ENCODE data around the gene ALG8. TPM values are rescaled to one million over a fixed set of nuclear protein-coding genes. Genes with fewer than 3 reads are reported as not detected.

ALG8 gene
- polyA plus RNA-seq, 1 donor (not counting 4 experiments of a cell fraction or from before 2014, with no cell fraction given) = 71.8 TPM

GRCh38 chr11:78083021-78083420 lies 56.4 kb downstream of the ALG8 start:
- dilution Hi-C loops (cut with MboI; ENCODE audit: extremely low pct_ligation_motif_present, low sequenced_read_pairs) = no loop called here

GRCh38 chr11:78082146-78082545 lies 57.3 kb downstream of the ALG8 start:
- Histone ChIP-seq H3K27ac (ENCODE audit: control insufficient read depth, insufficient read depth, low read length) (no peak overlapping the region), H3K36me3 (ENCODE audit: control insufficient read depth in 2 of 2, extremely low read depth in 1 of 2, insufficient read depth in 2 of 2, low read length in 2 of 2) (peaks cover 0 to 5% of the 10 kb centered on the region in 2 experiments), H3K4me1 (ENCODE audit: control insufficient read depth, extremely low read depth, insufficient read depth, low read length) (peaks cover 14% of the 10 kb centered on the region), H3K4me2 (ENCODE audit: control insufficient read depth, extremely low read depth, insufficient read depth, low read depth, low read length) (no peak overlapping the region), H2AFZ (ENCODE audit: control insufficient read depth, low read length) (no peak overlapping the region), H3K9ac (ENCODE audit: control insufficient read depth, extremely low read depth, insufficient read depth, low read length) (no peak overlapping the region), H3K4me3 (ENCODE audit: control insufficient read depth in 2 of 3, extremely low read depth in 1 of 3, insufficient read depth in 2 of 3, low read depth in 1 of 3, low read length in 3 of 3) (no peak overlapping the region), H3K9me3 (ENCODE audit: control insufficient read depth, low read depth, low read length) (no peaks in the 10 kb centered on the region), H4K20me1 (ENCODE audit: control insufficient read depth, extremely low read depth, insufficient read depth, low read length) (no peaks in the 10 kb centered on the region), H3K9me1 (ENCODE audit: control insufficient read depth, extremely low read depth, insufficient read depth, low read length) (peaks cover 2% of the 10 kb centered on the region), H3K27me3 (ENCODE audit: control insufficient read depth, extremely low read depth, insufficient read depth, low read length) (no peaks in the 10 kb centered on the region), H3K79me2 (ENCODE audit: control insufficient read depth, insufficient read depth, low read length) (peaks cover 26% of the 10 kb centered on the region)
- no peak for FAIRE-seq
- dilution Hi-C loops (cut with MboI; ENCODE audit: extremely low pct_ligation_motif_present, low sequenced_read_pairs) = no loop called here
- no peak for DNase-seq (ENCODE audit: low read depth, low spot score)
- TF ChIP-seq CTCF (optimal IDR thresholded peaks at IDR 0.05 in 1 of 3, IDR thresholded peaks at IDR 0.05 in 1 of 3, conservative IDR thresholded peaks at IDR 0.05 in 1 of 3; ENCODE audit: extremely low read depth in 1 of 3, insufficient read depth in 2 of 3, low read length in 3 of 3) (no peak), EZH2 (IDR thresholded peaks at IDR 0.05; ENCODE audit: low read length) (no peak)

More at GRCh38 chr11:78083021-78083420, 56.4 kb downstream of the ALG8 start:
- Histone ChIP-seq H3K9ac (ENCODE audit: control insufficient read depth, extremely low read depth, insufficient read depth, low read length) (no peak overlapping the region), H3K27me3 (ENCODE audit: control insufficient read depth, extremely low read depth, insufficient read depth, low read length) (no peaks in the 10 kb centered on the region), H3K9me3 (ENCODE audit: control insufficient read depth, low read depth, low read length) (no peaks in the 10 kb centered on the region), H3K79me2 (ENCODE audit: control insufficient read depth, insufficient read depth, low read length) (peaks cover 17% of the 10 kb centered on the region), H3K36me3 (ENCODE audit: control insufficient read depth in 2 of 2, extremely low read depth in 1 of 2, insufficient read depth in 2 of 2, low read length in 2 of 2) (peaks cover 0 to 1% of the 10 kb centered on the region in 2 experiments), H2AFZ (ENCODE audit: control insufficient read depth, low read length) (no peak overlapping the region), H3K4me3 (ENCODE audit: control insufficient read depth in 2 of 3, extremely low read depth in 1 of 3, insufficient read depth in 2 of 3, low read depth in 1 of 3, low read length in 3 of 3) (no peak overlapping the region), H3K9me1 (ENCODE audit: control insufficient read depth, extremely low read depth, insufficient read depth, low read length) (peaks cover under 1% of the 10 kb centered on the region), H3K27ac (ENCODE audit: control insufficient read depth, insufficient read depth, low read length) (no peak overlapping the region), H3K4me2 (ENCODE audit: control insufficient read depth, extremely low read depth, insufficient read depth, low read depth, low read length) (no peak overlapping the region), H3K4me1 (ENCODE audit: control insufficient read depth, extremely low read depth, insufficient read depth, low read length) (peaks cover 10% of the 10 kb centered on the region), H4K20me1 (ENCODE audit: control insufficient read depth, extremely low read depth, insufficient read depth, low read length) (no peaks in the 10 kb centered on the region)
- no peak for TF ChIP-seq EZH2 (IDR thresholded peaks at IDR 0.05; ENCODE audit: low read length)
- TF ChIP-seq CTCF (optimal IDR thresholded peaks at IDR 0.05 in 1 of 3, IDR thresholded peaks at IDR 0.05 in 1 of 3, conservative IDR thresholded peaks at IDR 0.05 in 1 of 3; ENCODE audit: extremely low read depth in 1 of 3, insufficient read depth in 2 of 3, low read length in 3 of 3) = no peak
- no peak for FAIRE-seq
- no peak for DNase-seq (ENCODE audit: low read depth, low spot score)

All from keratinocyte (primary cell).